Neural progenitor cell (in vitro differentiated cells): Measurements from ENCODE around the gene MDGA2. TPM values are rescaled to one million over a fixed set of nuclear protein-coding genes. Genes with fewer than 3 reads are reported as not detected.

Experiments
- DNase-seq: peaks from one replicate; pipeline ENCODE4 v3.0.0-alpha.2; 2016; ENCODE audit warnings: low spot score
- H2AFZ ChIP-seq: fragments of 200-600 bp; sonication (generic); replicated peaks from 2 replicates; pipeline ENCODE4 v1.6.1; 2016; ENCODE audit warnings: antibody characterized with exemption
- H3F3A ChIP-seq: fragments of 200-600 bp; sonication (generic); 2 replicates; pipeline ENCODE4 v1.6.1; 2016; ENCODE audit warnings: antibody characterized with exemption, low read depth
- H3K27ac ChIP-seq: fragments of 200-600 bp; sonication (generic); 2 replicates; pipeline ENCODE4 v1.5.1; 2016; ENCODE audit warnings: mild to moderate bottlenecking
- H3K27me3 ChIP-seq: fragments of 200-600 bp; sonication (generic); 2 replicates; pipeline ENCODE4 v1.6.1; 2016; ENCODE audit warnings: mild to moderate bottlenecking, moderate library complexity
- H3K36me3 ChIP-seq: fragments of 200-600 bp; sonication (generic); 2 replicates; pipeline ENCODE4 v1.5.1; 2016
- H3K4me1 ChIP-seq: fragments of 200-600 bp; sonication (generic); 2 replicates; pipeline ENCODE4 v1.6.1; 2016; ENCODE audit warnings: mixed run types
- H3K4me2 ChIP-seq: fragments of 200-600 bp; sonication (generic); 2 replicates; pipeline ENCODE4 v1.6.1; 2016
- H3K4me3 ChIP-seq: fragments of 200-600 bp; sonication (generic); 2 replicates; pipeline ENCODE4 v1.5.1; 2016
- H3K79me2 ChIP-seq: fragments of 200-600 bp; sonication (generic); 2 replicates; pipeline ENCODE4 v1.6.1; 2016; ENCODE audit warnings: low read depth
- H3K9ac ChIP-seq: fragments of 200-600 bp; sonication (generic); 2 replicates; pipeline ENCODE4 v1.6.1; 2016
- H3K9me3 ChIP-seq: fragments of 200-600 bp; sonication (generic); 2 replicates; pipeline ENCODE4 v1.5.1; 2016; ENCODE audit warnings: low read depth
- H4K20me1 ChIP-seq: fragments of 200-600 bp; sonication (generic); 2 replicates; pipeline ENCODE4 v1.6.1; 2016; ENCODE audit warnings: low read depth
- H3K27ac Mint-ChIP-seq: 3 replicates; pipeline ENCODE4 v1.8.0; 2021; ENCODE audit warnings: mixed read lengths
- H3K27me3 Mint-ChIP-seq: 2 replicates; pipeline ENCODE4 v1.8.0; 2022; ENCODE audit warnings: low read depth, mild to moderate bottlenecking, inconsistent platforms, moderate library complexity, mixed read lengths; ENCODE audit not compliant: insufficient read depth
- H3K36me3 Mint-ChIP-seq: 3 replicates; pipeline ENCODE4 v1.8.0; 2021; ENCODE audit warnings: mixed read lengths
- H3K4me1 Mint-ChIP-seq: 3 replicates; pipeline ENCODE4 v1.8.0; 2021; ENCODE audit warnings: mixed read lengths
- H3K4me3 Mint-ChIP-seq: 3 replicates; pipeline ENCODE4 v1.8.0; 2021; ENCODE audit warnings: mild to moderate bottlenecking, moderate library complexity, mixed read lengths
- H3K9me3 Mint-ChIP-seq: 3 replicates; pipeline ENCODE4 v1.8.0; 2020; ENCODE audit warnings: mixed read lengths
- CTCF ChIP-seq: fragments of 200-600 bp; sonication (generic); IDR thresholded peaks from 2 replicates; pipeline ENCODE4 v1.5.1; 2017; ENCODE audit warnings: antibody characterized with exemption, mild to moderate bottlenecking
- EZH2 ChIP-seq: fragments of 200-600 bp; sonication (generic); IDR thresholded peaks from 2 replicates; pipeline ENCODE4 v1.6.1; 2017; ENCODE audit warnings: antibody characterized with exemption, mild to moderate bottlenecking, moderate library complexity
- EZH2phosphoT487 ChIP-seq: fragments of 200-600 bp; sonication (generic); IDR thresholded peaks from 2 replicates; pipeline ENCODE4 v1.6.1; 2017; ENCODE audit warnings: antibody characterized with exemption
- total RNA-seq: library from RNA; depleted of rRNA; stranded (reverse); fragments of >200 nt; gene quantifications from 2 replicates; pipeline ENCODE4 v1.2.3, GENCODE V29; 2015; ENCODE audit warnings: low replicate concordance

Gene MDGA2
- total RNA-seq, 1 donor from 2014 or later = 1.0 TPM

GRCh38 chr14:47590767-47591495 is 84.5 kb downstream of the MDGA2 start:
- H3F3A ChIP-seq = no peaks in the 10 kb centered on the region
- no peaks in the 10 kb centered on the region for H4K20me1 ChIP-seq
- H3K9ac ChIP-seq = no peak overlapping the region
- H3K79me2 ChIP-seq = no peaks in the 10 kb centered on the region
- no peak overlapping the region for H3K4me2 ChIP-seq
- no peak overlapping the region for H3K4me3 Mint-ChIP-seq
- H3K27ac Mint-ChIP-seq = no peak overlapping the region
- peaks cover 9% of the 10 kb centered on the region for H3K9me3 Mint-ChIP-seq
- no peaks in the 10 kb centered on the region for H3K9me3 ChIP-seq
- H3K4me1 ChIP-seq = no peaks in the 10 kb centered on the region
- H3K27ac ChIP-seq = no peak overlapping the region
- H2AFZ ChIP-seq = no peak overlapping the region
- DNase-seq = no peak
- TF ChIP-seq EZH2phosphoT487 (no peak), EZH2 (no peak), CTCF (no peak)
- no peaks in the 10 kb centered on the region for H3K36me3 ChIP-seq
- H3K4me3 ChIP-seq = no peak overlapping the region
- no peaks in the 10 kb centered on the region for H3K27me3 ChIP-seq
- no peaks in the 10 kb centered on the region for H3K27me3 Mint-ChIP-seq
- no peaks in the 10 kb centered on the region for H3K4me1 Mint-ChIP-seq
- H3K36me3 Mint-ChIP-seq = no peaks in the 10 kb centered on the region

GRCh38 chr14:47585447-47585846 is 90.0 kb downstream of the MDGA2 start:
- Histone ChIP-seq H3K4me1 (no peaks in the 10 kb centered on the region), H3K9me3 (no peaks in the 10 kb centered on the region), H3K4me2 (no peak overlapping the region), H3K79me2 (no peaks in the 10 kb centered on the region), H3K9ac (no peak overlapping the region), H4K20me1 (no peaks in the 10 kb centered on the region), H3F3A (no peaks in the 10 kb centered on the region), H3K27me3 (no peaks in the 10 kb centered on the region), H2AFZ (no peak overlapping the region), H3K27ac (no peak overlapping the region), H3K36me3 (no peaks in the 10 kb centered on the region), H3K4me3 (no peak overlapping the region)
- Mint-ChIP-seq H3K27me3 (no peaks in the 10 kb centered on the region), H3K4me3 (no peak overlapping the region), H3K27ac (no peak overlapping the region), H3K9me3 (no peaks in the 10 kb centered on the region), H3K4me1 (no peaks in the 10 kb centered on the region), H3K36me3 (no peaks in the 10 kb centered on the region)
- DNase-seq = no peak
- TF ChIP-seq CTCF (no peak), EZH2 (no peak), EZH2phosphoT487 (no peak)

GRCh38 chr14:47567273-47567672 is 108.1 kb downstream of the MDGA2 start:
- peaks cover 4% of the 10 kb centered on the region for H3K36me3 Mint-ChIP-seq
- no peaks in the 10 kb centered on the region for H3K27me3 Mint-ChIP-seq
- DNase-seq = no peak

More at GRCh38 chr14:47567273-47567672, 108.1 kb downstream of the MDGA2 start:
- no peak overlapping the region for H3K4me3 Mint-ChIP-seq
- H3K4me1 ChIP-seq = no peaks in the 10 kb centered on the region
- no peaks in the 10 kb centered on the region for H3K79me2 ChIP-seq
- H3K27ac Mint-ChIP-seq = no peak overlapping the region
- H3K9me3 ChIP-seq = no peaks in the 10 kb centered on the region
- peaks cover 14% of the 10 kb centered on the region for H3K9me3 Mint-ChIP-seq
- no peak overlapping the region for H3K4me2 ChIP-seq
- H3K4me1 Mint-ChIP-seq = no peaks in the 10 kb centered on the region
- H3K36me3 ChIP-seq = no peaks in the 10 kb centered on the region
- TF ChIP-seq EZH2 = no peak
- TF ChIP-seq CTCF = no peak
- TF ChIP-seq EZH2phosphoT487 = no peak
- H3K27ac ChIP-seq = no peak overlapping the region
- no peaks in the 10 kb centered on the region for H4K20me1 ChIP-seq
- no peaks in the 10 kb centered on the region for H3F3A ChIP-seq
- H2AFZ ChIP-seq = no peak overlapping the region
- no peaks in the 10 kb centered on the region for H3K27me3 ChIP-seq
- no peak overlapping the region for H3K9ac ChIP-seq
- no peak overlapping the region for H3K4me3 ChIP-seq
